GM23338 (cell line): ENCODE data around the gene DIAPH1.

Experiments used
- CTCF ChIP-seq, 2 experiments: fragments of 200-600 bp in 1 of 2; sonication (generic) in 1 of 2; conservative IDR thresholded peaks; 2 replicates each; pipeline versions ENCODE4 v1.5.1 to v1.6.1; 2016 to 2017; ENCODE audit warnings: antibody characterized with exemption in 2 of 2, low read depth in 2 of 2, mild to moderate bottlenecking in 2 of 2, moderate library complexity in 1 of 2
- EZH2 ChIP-seq: fragments of 200-600 bp; sonication (generic); IDR thresholded peaks from one replicate; pipeline ENCODE4 v1.8.0; 2017; ENCODE audit warnings: antibody characterized with exemption, mild to moderate bottlenecking, low read depth; ENCODE audit not compliant: unreplicated experiment
- EZH2phosphoT487 ChIP-seq: fragments of 200-600 bp; sonication (generic); IDR thresholded peaks from one replicate; pipeline ENCODE4 v1.8.1; 2018; ENCODE audit warnings: antibody characterized with exemption; ENCODE audit not compliant: unreplicated experiment
- REST ChIP-seq: IDR thresholded peaks from one replicate; pipeline ENCODE4 v1.6.1; 2018; ENCODE audit warnings: antibody characterized with exemption; ENCODE audit not compliant: unreplicated experiment

GRCh38 chr5:141504216-141504615 lies 114.6 kb downstream of the DIAPH1 start:
- TF ChIP-seq EZH2 (no peak), CTCF (conservative IDR thresholded peaks at IDR 0.05; ENCODE audit: low read depth in 2 of 2) (no peak), EZH2phosphoT487 (no peak), REST (no peak)
